Measurements from ENCODE around the gene CNOT6L. TPM values are rescaled to one million over a fixed set of nuclear protein-coding genes. Genes with fewer than 3 reads are reported as not detected.

CNOT6L gene
- polyA plus RNA-seq, 1 donor from 2014 or later: 14.4 TPM

DNA sequence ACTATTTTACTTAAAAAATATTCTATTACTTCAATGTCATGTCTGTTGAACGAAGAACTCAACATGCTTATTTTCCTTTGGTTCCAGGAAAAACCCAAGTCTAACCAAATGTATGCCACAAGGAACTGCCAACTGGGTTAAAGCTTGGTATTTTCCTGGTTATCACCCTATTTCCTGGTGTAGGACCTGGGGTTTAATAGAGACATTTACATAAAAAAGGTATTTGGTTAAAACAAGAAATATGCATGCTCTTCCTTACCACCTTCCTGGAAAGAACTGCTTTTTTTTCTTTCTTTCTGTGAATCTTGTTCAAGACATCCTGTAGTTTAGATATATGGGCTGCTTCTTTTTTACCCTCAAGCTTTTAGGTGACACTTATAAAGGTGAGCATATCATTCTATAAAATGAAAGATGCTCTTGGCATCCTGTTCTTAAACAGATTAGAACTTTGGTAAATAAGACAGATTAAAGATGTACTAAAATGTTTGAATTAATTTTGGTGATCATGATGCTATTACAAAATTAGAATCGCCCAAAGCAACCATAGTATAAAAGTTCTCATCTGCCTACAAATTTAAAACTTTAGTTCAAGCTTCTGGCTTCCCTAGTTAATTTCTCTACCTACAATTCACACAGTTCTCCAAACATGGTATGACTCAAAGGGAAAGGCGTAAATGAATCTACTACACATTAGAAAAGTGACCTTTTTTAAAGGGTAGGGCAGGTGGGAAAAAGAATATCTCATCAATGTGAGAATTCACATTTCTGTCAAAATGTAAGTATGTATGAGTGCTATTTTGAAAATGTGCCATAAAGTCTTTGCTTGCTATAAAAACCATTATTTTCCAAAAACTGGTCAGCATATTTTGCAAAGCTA, 103.5 kb downstream of the CNOT6L start:
- H2AFZ ChIP-seq (ENCODE audit: low read depth, low read length): no peak overlapping the region
- H3F3A ChIP-seq (ENCODE audit: insufficient read depth, low read length, poor library complexity, severe bottlenecking): no peaks in the 10 kb centered on the region
- H3K36me3 ChIP-seq (ENCODE audit: insufficient read depth, low read length): no peaks in the 10 kb centered on the region
- no peaks in the 10 kb centered on the region for H4K20me1 ChIP-seq (ENCODE audit: insufficient read depth)
- H3K79me2 ChIP-seq (replicated peaks; ENCODE audit: insufficient read depth, low read length): no peaks in the 10 kb centered on the region
- no peaks in the 10 kb centered on the region for H3K9me2 ChIP-seq (ENCODE audit: insufficient read depth, low read length)
- no peaks in the 10 kb centered on the region for H3K27me3 ChIP-seq (ENCODE audit: insufficient read depth, low read depth, low read length)
- TF ChIP-seq, protein P1, sequence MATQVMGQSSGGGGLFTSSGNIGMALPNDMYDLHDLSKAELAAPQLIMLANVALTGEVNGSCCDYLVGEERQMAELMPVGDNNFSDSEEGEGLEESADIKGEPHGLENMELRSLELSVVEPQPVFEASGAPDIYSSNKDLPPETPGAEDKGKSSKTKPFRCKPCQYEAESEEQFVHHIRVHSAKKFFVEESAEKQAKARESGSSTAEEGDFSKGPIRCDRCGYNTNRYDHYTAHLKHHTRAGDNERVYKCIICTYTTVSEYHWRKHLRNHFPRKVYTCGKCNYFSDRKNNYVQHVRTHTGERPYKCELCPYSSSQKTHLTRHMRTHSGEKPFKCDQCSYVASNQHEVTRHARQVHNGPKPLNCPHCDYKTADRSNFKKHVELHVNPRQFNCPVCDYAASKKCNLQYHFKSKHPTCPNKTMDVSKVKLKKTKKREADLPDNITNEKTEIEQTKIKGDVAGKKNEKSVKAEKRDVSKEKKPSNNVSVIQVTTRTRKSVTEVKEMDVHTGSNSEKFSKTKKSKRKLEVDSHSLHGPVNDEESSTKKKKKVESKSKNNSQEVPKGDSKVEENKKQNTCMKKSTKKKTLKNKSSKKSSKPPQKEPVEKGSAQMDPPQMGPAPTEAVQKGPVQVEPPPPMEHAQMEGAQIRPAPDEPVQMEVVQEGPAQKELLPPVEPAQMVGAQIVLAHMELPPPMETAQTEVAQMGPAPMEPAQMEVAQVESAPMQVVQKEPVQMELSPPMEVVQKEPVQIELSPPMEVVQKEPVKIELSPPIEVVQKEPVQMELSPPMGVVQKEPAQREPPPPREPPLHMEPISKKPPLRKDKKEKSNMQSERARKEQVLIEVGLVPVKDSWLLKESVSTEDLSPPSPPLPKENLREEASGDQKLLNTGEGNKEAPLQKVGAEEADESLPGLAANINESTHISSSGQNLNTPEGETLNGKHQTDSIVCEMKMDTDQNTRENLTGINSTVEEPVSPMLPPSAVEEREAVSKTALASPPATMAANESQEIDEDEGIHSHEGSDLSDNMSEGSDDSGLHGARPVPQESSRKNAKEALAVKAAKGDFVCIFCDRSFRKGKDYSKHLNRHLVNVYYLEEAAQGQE (IDR thresholded peaks at IDR 0.05; ENCODE audit: borderline replicate concordance): no peak
- TF ChIP-seq MXI1 (conservative IDR thresholded peaks at IDR 0.05; ENCODE audit: poor library complexity, severe bottlenecking): no peak
- TF ChIP-seq, protein P2, sequence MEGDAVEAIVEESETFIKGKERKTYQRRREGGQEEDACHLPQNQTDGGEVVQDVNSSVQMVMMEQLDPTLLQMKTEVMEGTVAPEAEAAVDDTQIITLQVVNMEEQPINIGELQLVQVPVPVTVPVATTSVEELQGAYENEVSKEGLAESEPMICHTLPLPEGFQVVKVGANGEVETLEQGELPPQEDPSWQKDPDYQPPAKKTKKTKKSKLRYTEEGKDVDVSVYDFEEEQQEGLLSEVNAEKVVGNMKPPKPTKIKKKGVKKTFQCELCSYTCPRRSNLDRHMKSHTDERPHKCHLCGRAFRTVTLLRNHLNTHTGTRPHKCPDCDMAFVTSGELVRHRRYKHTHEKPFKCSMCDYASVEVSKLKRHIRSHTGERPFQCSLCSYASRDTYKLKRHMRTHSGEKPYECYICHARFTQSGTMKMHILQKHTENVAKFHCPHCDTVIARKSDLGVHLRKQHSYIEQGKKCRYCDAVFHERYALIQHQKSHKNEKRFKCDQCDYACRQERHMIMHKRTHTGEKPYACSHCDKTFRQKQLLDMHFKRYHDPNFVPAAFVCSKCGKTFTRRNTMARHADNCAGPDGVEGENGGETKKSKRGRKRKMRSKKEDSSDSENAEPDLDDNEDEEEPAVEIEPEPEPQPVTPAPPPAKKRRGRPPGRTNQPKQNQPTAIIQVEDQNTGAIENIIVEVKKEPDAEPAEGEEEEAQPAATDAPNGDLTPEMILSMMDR (IDR thresholded peaks at IDR 0.05; ENCODE audit: poor library complexity, severe bottlenecking): no peak
- TF ChIP-seq SMC3 (conservative IDR thresholded peaks at IDR 0.05; ENCODE audit: poor library complexity): no peak
- TF ChIP-seq RAD21 (conservative IDR thresholded peaks at IDR 0.05): no peak
- TF ChIP-seq EZH2 (IDR thresholded peaks at IDR 0.05; ENCODE audit: borderline replicate concordance, insufficient read depth, low read length, poor library complexity, severe bottlenecking): no peak
- TF ChIP-seq EP300 (conservative IDR thresholded peaks at IDR 0.05; ENCODE audit: poor library complexity, severe bottlenecking): no peak
- TF ChIP-seq TAF1 (IDR thresholded peaks at IDR 0.05; ENCODE audit: low read depth): no peak
- H3K4me3 ChIP-seq (ENCODE audit: low read length): no peak overlapping the region
- no peak overlapping the region for H3K4me2 ChIP-seq (ENCODE audit: low read length)
- H3K9me3 ChIP-seq (ENCODE audit: low read length): no peaks in the 10 kb centered on the region
- H3K9ac ChIP-seq (ENCODE audit: low read length): no peak overlapping the region
- no peak overlapping the region for H3K27ac ChIP-seq (ENCODE audit: low read length)

DNA sequence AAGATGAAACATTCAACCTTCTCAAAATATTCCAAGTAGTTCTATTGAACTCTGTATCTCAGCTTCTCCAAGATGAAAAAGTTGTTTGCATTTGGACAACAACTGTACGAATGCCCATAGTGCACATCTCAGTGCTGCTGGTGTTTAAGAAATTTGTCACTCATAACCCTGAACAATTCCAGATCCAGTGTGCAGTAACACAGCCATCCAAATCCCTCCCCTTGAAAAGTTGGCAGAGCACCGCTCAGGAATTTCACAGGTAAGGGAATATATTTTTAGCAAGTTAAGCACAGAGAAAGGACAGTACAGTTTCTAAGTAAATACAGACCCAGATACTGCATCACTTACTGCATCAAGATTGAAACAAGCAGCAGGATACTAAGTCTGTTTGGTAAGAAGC, 104.7 kb downstream of the CNOT6L start:
- no peak overlapping the region for H2AFZ ChIP-seq (ENCODE audit: low read depth, low read length)

More for the DNA sequence above, 104.7 kb downstream of the CNOT6L start:
- TF ChIP-seq TAF1 (IDR thresholded peaks at IDR 0.05; ENCODE audit: low read depth) (no peak), RAD21 (conservative IDR thresholded peaks at IDR 0.05) (no peak), SMC3 (conservative IDR thresholded peaks at IDR 0.05; ENCODE audit: poor library complexity) (no peak), MXI1 (conservative IDR thresholded peaks at IDR 0.05; ENCODE audit: poor library complexity, severe bottlenecking) (no peak), EP300 (conservative IDR thresholded peaks at IDR 0.05; ENCODE audit: poor library complexity, severe bottlenecking) (no peak), EZH2 (IDR thresholded peaks at IDR 0.05; ENCODE audit: borderline replicate concordance, insufficient read depth, low read length, poor library complexity, severe bottlenecking) (no peak), POLR2AphosphoS5 (IDR thresholded peaks at IDR 0.05) (no peak)
- TF ChIP-seq, protein P1 (IDR thresholded peaks at IDR 0.05; ENCODE audit: borderline replicate concordance): no peak
- TF ChIP-seq, protein P2 (IDR thresholded peaks at IDR 0.05; ENCODE audit: poor library complexity, severe bottlenecking): no peak
- no peak overlapping the region for H3K4me3 ChIP-seq (ENCODE audit: low read length)
- H3K36me3 ChIP-seq (ENCODE audit: insufficient read depth, low read length): no peaks in the 10 kb centered on the region
- no peaks in the 10 kb centered on the region for H3K9me3 ChIP-seq (ENCODE audit: low read length)
- no peak overlapping the region for H3K9ac ChIP-seq (ENCODE audit: low read length)
- H3K27me3 ChIP-seq (ENCODE audit: insufficient read depth, low read depth, low read length): no peaks in the 10 kb centered on the region
- H3K79me2 ChIP-seq (replicated peaks; ENCODE audit: insufficient read depth, low read length): no peaks in the 10 kb centered on the region
- no peaks in the 10 kb centered on the region for H4K20me1 ChIP-seq (ENCODE audit: insufficient read depth)
- no peak overlapping the region for H3K4me2 ChIP-seq (ENCODE audit: low read length)
- no peaks in the 10 kb centered on the region for H3K9me2 ChIP-seq (ENCODE audit: insufficient read depth, low read length)
- no peaks in the 10 kb centered on the region for H3F3A ChIP-seq (ENCODE audit: insufficient read depth, low read length, poor library complexity, severe bottlenecking)
- H3K27ac ChIP-seq (ENCODE audit: low read length): no peak overlapping the region

All from neural cell (in vitro differentiated cells).